OCI-LY1 (cell line): ENCODE results near the gene PAX6.

Experiments
- H2AFZ ChIP-seq: fragments of 200-600 bp; sonication (generic), shearing (Covaris generic); 2 replicates; pipeline ENCODE4 v1.6.0; 2014; ENCODE audit warnings: antibody characterized with exemption, mild to moderate bottlenecking, low read length
- H3F3A ChIP-seq: fragments of 200-600 bp; sonication (generic), shearing (Covaris generic); 2 replicates; pipeline ENCODE4 v1.6.0; 2014; ENCODE audit warnings: mild to moderate bottlenecking, antibody characterized with exemption, low read length, moderate library complexity; ENCODE audit not compliant: insufficient read depth
- H3K27ac ChIP-seq: fragments of 200-600 bp; sonication (generic); 2 replicates; pipeline ENCODE4 v1.5.1; 2014; ENCODE audit warnings: low read length, mixed run types, mild to moderate bottlenecking, low read depth; ENCODE audit not compliant: poor library complexity, severe bottlenecking
- H3K27me3 ChIP-seq: fragments of 200-600 bp; sonication (generic); 2 replicates; pipeline ENCODE4 v1.6.0; 2014; ENCODE audit warnings: antibody characterized with exemption, mild to moderate bottlenecking, low read length, moderate library complexity; ENCODE audit not compliant: insufficient read depth
- H3K36me3 ChIP-seq: fragments of 200-600 bp; sonication (generic); 2 replicates; pipeline ENCODE4 v1.6.1; 2014; ENCODE audit warnings: mild to moderate bottlenecking, antibody characterized with exemption, low read length, moderate library complexity, mixed read lengths; ENCODE audit not compliant: insufficient read depth
- H3K4me1 ChIP-seq: fragments of 200-600 bp; sonication (generic); 2 replicates; pipeline ENCODE4 v1.5.1; 2014; ENCODE audit warnings: mild to moderate bottlenecking, low read length, moderate library complexity; ENCODE audit not compliant: insufficient read depth, severe bottlenecking
- H3K4me2 ChIP-seq: fragments of 200-600 bp; sonication (generic), shearing (Covaris generic); 2 replicates; pipeline ENCODE4 v1.6.1; 2014; ENCODE audit warnings: low read length
- H3K4me3 ChIP-seq: fragments of 200-600 bp; sonication (generic); 2 replicates; pipeline ENCODE4 v1.5.1; 2014; ENCODE audit warnings: low read length, low read depth, mild to moderate bottlenecking, mixed read lengths; ENCODE audit not compliant: poor library complexity, severe bottlenecking
- H3K79me2 ChIP-seq: fragments of 200-600 bp; shearing (Covaris generic); 2 replicates; pipeline ENCODE4 v1.6.1; 2016; ENCODE audit warnings: mixed run types, low read length, mixed read lengths; ENCODE audit not compliant: insufficient read depth
- H3K9ac ChIP-seq: fragments of 200-600 bp; sonication (generic), shearing (Covaris generic); 2 replicates; pipeline ENCODE4 v1.6.1; 2014; ENCODE audit warnings: mild to moderate bottlenecking, low read length, mixed read lengths
- H3K9me2 ChIP-seq: fragments of 200-600 bp; sonication (generic), shearing (Covaris generic); 2 replicates; pipeline ENCODE4 v1.6.1; 2014; ENCODE audit warnings: low read depth, mild to moderate bottlenecking, low read length, mixed read lengths
- H3K9me3 ChIP-seq: fragments of 200-600 bp; shearing (Covaris generic); 2 replicates; pipeline ENCODE4 v1.6.1; 2014; ENCODE audit warnings: low read length, mixed read lengths
- H4K20me1 ChIP-seq: fragments of 200-600 bp; sonication (generic), shearing (Covaris generic); 2 replicates; pipeline ENCODE4 v1.6.0; 2016; ENCODE audit warnings: mild to moderate bottlenecking, low read length; ENCODE audit not compliant: insufficient read depth
- CTCF ChIP-seq: fragments of 200-600 bp; sonication (generic), shearing (Covaris generic); IDR thresholded peaks from 2 replicates; pipeline ENCODE4 v1.5.1; 2017; ENCODE audit warnings: mild to moderate bottlenecking, antibody characterized with exemption, low read length, moderate library complexity, mixed read lengths
- EZH2 ChIP-seq: fragments of 200-600 bp; sonication (generic), shearing (Covaris generic); IDR thresholded peaks from 2 replicates; pipeline ENCODE4 v1.8.0; 2017; ENCODE audit warnings: borderline replicate concordance, mixed run types, mild to moderate bottlenecking, antibody characterized with exemption, low read length, moderate library complexity, mixed read lengths

PAX6 gene

GRCh38 chr11:31768749-31769640, 42.1 kb downstream of the PAX6 start:
- H3K4me3 ChIP-seq = no peak overlapping the region
- no peaks in the 10 kb centered on the region for H3K36me3 ChIP-seq
- no peaks in the 10 kb centered on the region for H3K27me3 ChIP-seq
- H3K9ac ChIP-seq = no peak overlapping the region
- no peak overlapping the region for H2AFZ ChIP-seq
- H3K9me3 ChIP-seq = no peaks in the 10 kb centered on the region
- no peak overlapping the region for H3K27ac ChIP-seq
- no peaks in the 10 kb centered on the region for H3F3A ChIP-seq
- H3K9me2 ChIP-seq = no peaks in the 10 kb centered on the region
- no peaks in the 10 kb centered on the region for H3K79me2 ChIP-seq
- TF ChIP-seq EZH2 (no peak), CTCF (no peak)
- H3K4me2 ChIP-seq = no peak overlapping the region
- no peaks in the 10 kb centered on the region for H3K4me1 ChIP-seq
- no peaks in the 10 kb centered on the region for H4K20me1 ChIP-seq

GRCh38 chr11:31767685-31768084, 43.4 kb downstream of the PAX6 start:
- H3K4me2 ChIP-seq = no peak overlapping the region
- H3K4me3 ChIP-seq = no peak overlapping the region
- H2AFZ ChIP-seq = no peak overlapping the region
- no peaks in the 10 kb centered on the region for H3K9me2 ChIP-seq
- H3K9ac ChIP-seq = no peak overlapping the region
- H3K4me1 ChIP-seq = no peaks in the 10 kb centered on the region
- H3K9me3 ChIP-seq = no peaks in the 10 kb centered on the region
- H3K27ac ChIP-seq = no peak overlapping the region
- H4K20me1 ChIP-seq = no peaks in the 10 kb centered on the region
- no peaks in the 10 kb centered on the region for H3K27me3 ChIP-seq
- no peaks in the 10 kb centered on the region for H3F3A ChIP-seq
- H3K79me2 ChIP-seq = no peaks in the 10 kb centered on the region
- H3K36me3 ChIP-seq = no peaks in the 10 kb centered on the region
- no peak for TF ChIP-seq CTCF
- no peak for TF ChIP-seq EZH2

- no peaks in the 10 kb centered on the region for H4K20me1 ChIP-seq
- no peaks in the 10 kb centered on the region for H3K9me2 ChIP-seq
- no peak overlapping the region for H3K4me2 ChIP-seq
- no peak overlapping the region for H3K4me3 ChIP-seq
- H3K79me2 ChIP-seq = no peaks in the 10 kb centered on the region
- H3K4me1 ChIP-seq = no peaks in the 10 kb centered on the region
- H3F3A ChIP-seq = no peaks in the 10 kb centered on the region
- no peak overlapping the region for H3K27ac ChIP-seq
- no peaks in the 10 kb centered on the region for H3K36me3 ChIP-seq
- H3K9me3 ChIP-seq = no peaks in the 10 kb centered on the region
- TF ChIP-seq EZH2 (no peak), CTCF (no peak)
- no peak overlapping the region for H2AFZ ChIP-seq
- no peak overlapping the region for H3K9ac ChIP-seq
- H3K27me3 ChIP-seq = no peaks in the 10 kb centered on the region
Measured at GRCh38 chr11:31767066-31767465, 44.1 kb downstream of the PAX6 start.
